Measurements from ENCODE around the gene ADGRL1.

Gene ADGRL1

DNA sequence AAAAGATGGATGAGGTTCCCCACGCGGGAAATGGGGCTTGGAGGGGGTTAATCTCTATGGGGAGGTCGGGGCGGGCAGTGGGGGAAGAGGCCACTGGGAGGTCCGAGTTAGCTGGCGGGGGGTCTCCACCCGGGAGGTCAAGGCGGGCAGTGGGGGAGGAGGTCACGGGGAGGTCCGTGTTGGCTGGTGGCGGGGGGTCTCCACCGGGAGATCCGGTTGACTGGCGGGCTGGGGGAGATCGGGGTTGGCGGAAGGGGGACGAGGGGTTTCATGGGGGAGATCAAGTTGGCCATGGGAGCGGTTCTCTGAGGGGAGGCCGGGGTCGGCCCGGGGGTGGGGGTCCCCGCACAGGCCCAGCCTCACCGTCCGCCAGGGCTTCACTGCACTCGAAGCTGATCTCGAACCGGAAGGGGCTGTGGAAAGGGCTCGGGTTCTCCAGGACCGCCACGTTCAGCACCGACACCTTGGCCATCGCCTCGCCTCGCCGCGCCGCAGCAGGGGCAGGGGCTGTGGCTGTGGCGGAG, 69.9 kb downstream of the ADGRL1 start:
- no peak for DNase-seq

- DNase-seq, result no peak
Measured at GRCh38 chr19:14135355-14135754, 70.6 kb downstream of the ADGRL1 start.

GRCh38 chr19:14127929-14128509, 78.0 kb downstream of the ADGRL1 start:
- no peak for DNase-seq

DNA sequence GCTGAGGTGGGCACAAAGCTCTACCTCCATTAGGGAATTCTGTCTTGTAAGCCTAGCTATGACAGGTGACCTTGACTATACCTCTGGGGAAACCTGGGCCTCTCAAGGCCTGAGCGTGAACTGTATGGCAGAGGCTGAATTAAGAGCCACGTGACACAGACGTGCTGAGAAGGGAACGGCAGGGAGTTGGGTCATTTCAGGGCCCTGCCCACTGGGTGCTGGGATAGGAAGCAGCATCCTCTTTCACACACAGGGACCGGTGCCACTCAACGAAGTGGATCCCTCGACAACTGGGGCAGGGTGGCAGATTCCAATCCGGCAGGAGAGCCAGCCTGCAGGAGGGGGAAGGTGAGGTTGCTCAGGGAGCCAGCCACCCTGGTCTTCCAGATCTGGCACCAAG, 78.8 kb downstream of the ADGRL1 start:
- DNase-seq, result no peak

- no peak for DNase-seq
Measured at GRCh38 chr19:14122924-14123323, 83.0 kb downstream of the ADGRL1 start.

- no peak for DNase-seq
Measured at GRCh38 chr19:14120497-14120780, 85.5 kb downstream of the ADGRL1 start.

DNA sequence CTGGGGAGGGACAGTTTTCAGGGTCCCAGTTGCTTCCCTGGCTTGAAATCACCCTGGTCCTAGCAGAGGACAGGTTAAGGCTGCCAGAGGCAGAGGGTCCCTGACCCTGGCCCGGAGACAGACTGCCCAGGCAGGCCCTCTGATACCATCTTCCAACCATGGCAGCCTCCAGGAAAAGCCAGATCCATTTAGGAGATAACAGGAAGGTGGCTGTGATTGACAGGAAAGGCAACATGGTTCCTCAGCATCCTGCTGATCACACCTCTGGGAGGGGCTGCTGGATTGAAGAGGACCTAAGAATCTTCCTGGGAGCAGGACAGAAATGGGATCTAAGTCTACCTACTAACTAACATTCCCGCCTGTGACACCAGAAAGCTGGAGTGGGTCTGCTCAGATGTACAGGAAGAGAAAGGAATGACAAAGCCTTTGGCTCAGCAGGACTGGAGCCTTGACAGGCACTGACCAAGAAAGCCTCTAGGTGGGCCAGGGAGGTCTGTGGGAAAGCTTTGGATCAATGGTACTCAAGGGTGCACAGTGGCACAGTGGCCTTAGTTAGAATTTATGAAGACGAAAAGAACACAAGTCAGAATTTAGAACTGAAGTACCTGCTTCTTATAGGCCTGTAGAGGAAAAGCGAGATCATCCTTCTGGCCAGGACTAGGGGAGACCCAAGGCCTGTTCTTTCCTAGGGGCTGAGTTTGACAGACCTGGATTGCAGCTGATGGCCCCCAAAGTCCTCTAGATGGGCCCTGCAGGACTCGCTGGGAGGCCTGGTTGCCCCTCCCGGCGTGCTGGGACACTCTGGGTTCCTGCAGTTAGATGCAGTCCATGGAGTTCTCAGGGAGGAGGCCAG, 86.1 kb downstream of the ADGRL1 start:
- no peak for DNase-seq

DNA sequence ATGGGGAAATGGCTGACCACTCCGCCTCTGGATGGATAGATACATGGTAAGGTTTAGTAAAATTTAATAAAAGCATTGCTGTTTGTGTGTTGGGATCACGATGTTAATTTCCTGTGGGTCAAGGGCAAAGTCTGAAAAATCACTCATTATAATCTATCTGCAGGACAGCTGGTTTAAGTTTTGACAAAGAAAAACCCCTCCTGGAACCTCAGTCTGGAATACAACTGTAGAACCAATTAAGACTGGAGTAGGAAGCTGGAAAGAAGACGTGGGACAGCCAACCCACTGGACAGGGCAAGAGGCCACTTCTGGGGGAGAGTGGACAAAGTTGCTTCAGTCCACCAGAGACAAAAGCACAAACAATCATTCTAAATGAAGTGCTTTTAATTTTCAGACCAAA, 86.8 kb downstream of the ADGRL1 start:
- DNase-seq, result no peak

GRCh38 chr19:14118165-14119051, 87.6 kb downstream of the ADGRL1 start:
- DNase-seq, result no peak

DNA sequence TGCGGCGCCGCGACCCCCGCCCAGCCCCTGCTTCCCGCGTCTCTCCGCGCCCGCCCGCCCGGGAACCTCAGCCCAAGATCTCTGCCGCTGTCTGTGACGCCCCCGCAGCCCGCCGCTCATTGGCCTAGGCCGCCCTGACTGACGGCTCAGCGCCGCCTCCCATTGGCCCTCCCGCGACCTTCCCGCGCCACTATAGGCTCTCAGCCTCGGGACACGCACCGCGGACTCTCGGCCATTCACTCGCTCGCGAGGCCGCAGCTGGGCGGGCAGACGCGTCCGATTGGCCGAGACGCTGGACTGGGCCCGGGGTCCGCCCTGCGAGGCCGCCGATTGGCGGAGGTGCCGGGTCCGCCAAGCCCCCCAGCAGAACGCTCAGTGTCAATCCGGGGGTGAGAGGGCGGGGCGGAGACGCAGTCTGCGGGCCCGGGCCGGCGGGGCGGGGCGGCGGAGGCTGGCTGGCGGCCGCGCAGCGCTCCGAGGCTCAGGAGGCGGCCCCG, 88.3 kb downstream of the ADGRL1 start, which contains the start of gene PRKACA:
PRKACA (minus strand) TSS at position 95 of the 497 bp plus-strand sequence. CDS start 215 bp downstream, outside the sequence.
- peak; percentile 94 for DNase-seq

GRCh38 chr19:14116918-14117578, 88.9 kb downstream of the ADGRL1 start:
- DNase-seq, result no peak

DNA sequence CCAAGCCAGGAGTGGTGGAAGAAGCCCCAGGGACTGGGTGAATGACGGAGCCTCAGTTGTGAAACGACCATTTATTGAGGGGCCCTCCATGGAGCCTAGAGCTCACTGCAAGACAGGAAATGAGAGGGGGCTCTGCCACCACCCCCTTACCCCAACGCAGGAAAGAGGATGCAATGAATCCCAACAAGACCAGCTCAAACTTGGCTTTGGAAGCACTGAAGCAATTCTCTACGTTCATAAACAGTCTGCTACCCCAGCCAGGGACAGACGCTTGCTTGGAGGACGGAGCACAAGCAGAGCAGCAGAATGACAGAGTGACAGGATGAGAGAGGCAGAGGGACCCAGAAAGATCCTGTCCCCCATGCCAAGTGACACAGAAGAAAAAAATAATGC, 89.4 kb downstream of the ADGRL1 start:
- DNase-seq, result no peak

DNA sequence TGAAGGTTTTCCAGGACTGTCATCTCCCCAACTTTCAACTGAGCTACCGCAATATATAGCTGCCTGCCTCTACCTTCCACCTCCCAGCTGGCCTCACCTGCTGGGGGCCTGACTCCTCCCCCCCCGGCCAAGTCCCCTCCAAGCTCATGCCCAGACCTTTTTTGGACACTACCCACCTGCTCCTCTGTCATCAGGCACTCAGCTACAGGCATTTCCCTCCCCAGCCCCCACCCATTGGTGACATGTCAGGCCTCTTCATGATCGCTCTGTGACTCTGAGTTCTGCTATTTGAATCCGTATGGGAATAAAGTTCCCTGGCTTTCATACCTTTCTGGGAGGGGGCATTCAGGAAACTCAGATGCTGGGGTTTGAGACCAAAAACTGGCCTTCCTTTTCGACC, 90.2 kb downstream of the ADGRL1 start:
- no peak for DNase-seq

- no peak for DNase-seq
Measured at GRCh38 chr19:14114854-14115253, 91.1 kb downstream of the ADGRL1 start.

GRCh38 chr19:14114439-14114838, 91.5 kb downstream of the ADGRL1 start:
- no peak for DNase-seq

DNA sequence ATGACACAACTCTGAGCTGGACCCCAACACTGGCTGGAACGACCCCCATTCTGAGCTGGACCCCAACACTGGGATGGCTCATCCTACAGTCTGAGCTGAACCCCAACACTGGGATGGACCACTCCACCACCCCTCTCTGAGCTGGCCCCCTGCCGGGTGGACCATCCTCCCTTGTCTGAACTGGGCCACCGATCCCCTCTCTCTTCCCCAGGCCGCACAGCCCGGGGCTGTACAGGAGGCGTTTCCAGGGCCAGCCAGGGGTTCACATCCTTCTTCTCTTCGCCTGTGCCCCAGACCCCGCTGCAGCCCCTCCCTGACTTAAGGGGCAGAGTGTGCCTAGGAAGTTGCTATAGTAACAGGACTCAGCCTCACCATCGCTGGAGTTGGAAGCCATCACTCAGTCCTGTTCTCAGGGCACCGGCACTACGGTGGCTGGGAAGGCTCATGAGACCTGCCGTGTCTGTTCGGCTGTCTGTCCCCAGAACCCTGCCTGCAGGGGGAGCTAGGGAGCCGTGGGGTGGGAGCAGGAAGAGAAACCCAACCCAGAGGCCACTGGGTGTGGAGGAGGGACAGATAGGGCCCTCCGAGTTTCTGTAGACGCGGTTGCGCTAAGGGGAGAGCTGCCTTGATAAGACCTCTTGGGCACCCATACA, 92.1 kb downstream of the ADGRL1 start:
- DNase-seq, result no peak

DNA sequence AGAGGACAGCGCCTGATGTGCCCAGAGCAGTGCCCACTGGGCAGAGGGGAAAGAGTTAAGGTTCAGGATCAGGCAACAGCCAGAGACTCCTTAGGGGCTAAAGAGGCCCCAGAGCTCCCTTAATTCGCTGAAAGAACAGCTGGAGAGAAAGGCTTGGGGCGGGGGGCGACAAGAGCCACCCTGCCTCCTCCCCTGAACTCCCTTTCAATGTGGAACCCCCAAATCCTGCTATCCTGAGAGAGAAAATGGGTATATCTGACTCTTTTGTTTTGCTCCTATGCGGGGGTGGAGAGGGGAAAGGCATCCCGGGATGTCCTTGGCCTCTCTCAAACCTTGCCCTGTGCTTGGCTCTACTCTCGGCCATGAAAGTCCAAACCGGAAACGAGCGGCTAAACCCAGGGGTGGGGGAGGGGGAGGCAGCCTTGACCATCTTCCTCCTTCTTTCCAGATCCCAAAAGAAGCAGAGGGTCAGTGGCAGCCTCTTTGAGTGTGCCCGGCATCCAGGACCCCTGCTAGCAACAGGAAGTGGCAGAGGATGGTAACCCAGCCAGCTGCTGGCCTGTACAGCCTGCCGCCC, 93.1 kb downstream of the ADGRL1 start:
- DNase-seq, result no peak

- no peak for DNase-seq
Measured at GRCh38 chr19:14112051-14112808, 93.7 kb downstream of the ADGRL1 start.

DNA sequence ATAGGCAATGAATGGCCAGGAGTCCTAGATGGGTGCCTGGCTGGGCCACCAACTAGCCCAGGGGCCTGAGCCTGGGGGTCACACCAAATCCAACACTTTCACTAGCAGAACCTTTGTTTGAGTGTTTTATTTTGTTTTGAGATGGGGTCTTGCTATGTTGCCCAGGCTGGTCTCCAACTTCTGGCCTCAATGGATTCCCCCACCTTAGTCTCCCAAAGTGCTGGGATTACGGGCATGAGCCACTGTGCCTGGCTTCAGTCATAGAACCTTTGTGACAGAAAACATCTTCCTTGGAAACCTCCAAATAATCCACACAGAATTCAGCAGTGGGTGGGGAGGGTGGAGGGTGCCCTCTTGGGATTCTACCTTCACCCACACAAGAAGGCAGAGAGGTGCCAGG, 94.5 kb downstream of the ADGRL1 start:
- DNase-seq, result no peak

DNA sequence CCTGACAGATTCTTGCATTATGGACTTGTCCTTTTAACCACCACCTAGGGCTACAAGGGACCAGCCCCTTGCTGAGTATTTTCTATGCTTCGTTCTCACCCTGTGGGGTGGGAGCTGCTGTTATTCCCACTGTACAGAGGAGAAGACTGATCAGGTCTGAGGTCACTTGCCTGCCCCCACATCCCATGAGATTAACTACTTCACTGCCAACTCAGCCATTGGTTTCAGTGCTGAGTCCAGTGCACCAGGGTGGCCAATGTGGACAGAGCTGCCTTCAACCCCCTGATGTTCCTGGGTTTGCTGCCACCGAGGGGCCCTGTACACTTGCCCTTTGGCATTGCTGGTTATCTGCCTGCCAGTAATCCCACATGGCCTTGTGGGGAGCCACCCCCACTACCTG, 95.3 kb downstream of the ADGRL1 start:
- DNase-seq, result no peak

Measured in NCI-H524 treated with DMSO at 0.1 percent for 48 hours (cell line).